IPS-11a (cell line): ENCODE measurements around the gene SLC11A2.
"Not testable (repeated sequence)": the region's sequence is repeated elsewhere in the genome, so short reads cannot be mapped to it uniquely, and the experiment has no call there.

ENCODE experiments used
- H3K4me3 ChIP-seq: one replicate; pipeline ENCODE4 v1.5.1; 2013; ENCODE audit warnings: low read depth, low read length, control low read depth

SLC11A2 gene

GRCh38 chr12:51027342-51027835 is 1.2 kb upstream of the SLC11A2 start:
- H3K4me3 ChIP-seq = no peak overlapping the region

GRCh38 chr12:51025338-51025835 is 797 bp downstream of the SLC11A2 start:
- H3K4me3 ChIP-seq = peak overlapping the region; percentile 85

GRCh38 chr12:51023625-51024382 is 2.4 kb downstream of the SLC11A2 start:
- no peak overlapping the region for H3K4me3 ChIP-seq

- H3K4me3 ChIP-seq = no peak overlapping the region
These were observed 4.5 kb downstream of the SLC11A2 start for GRCh38 chr12:51021694-51022093.

GRCh38 chr12:51020448-51021182 is 5.6 kb downstream of the SLC11A2 start:
- no peak overlapping the region for H3K4me3 ChIP-seq

- H3K4me3 ChIP-seq = no peak overlapping the region
These were observed 6.3 kb downstream of the SLC11A2 start for GRCh38 chr12:51019927-51020326.

GRCh38 chr12:51018956-51019355 is 7.2 kb downstream of the SLC11A2 start:
- no peak overlapping the region for H3K4me3 ChIP-seq

- no peak overlapping the region for H3K4me3 ChIP-seq
These were observed 8.7 kb downstream of the SLC11A2 start for GRCh38 chr12:51017452-51017851.

- not testable (repeated sequence) for H3K4me3 ChIP-seq
These were observed 11.7 kb downstream of the SLC11A2 start for GRCh38 chr12:51014467-51014866.

GRCh38 chr12:51013441-51013840 is 12.7 kb downstream of the SLC11A2 start:
- H3K4me3 ChIP-seq = no peak overlapping the region

- H3K4me3 ChIP-seq = no peak overlapping the region
These were observed 13.5 kb downstream of the SLC11A2 start for GRCh38 chr12:51012570-51013236.

- no peak overlapping the region for H3K4me3 ChIP-seq
These were observed 14.2 kb downstream of the SLC11A2 start for GRCh38 chr12:51011955-51012354.

- H3K4me3 ChIP-seq = no peak overlapping the region
These were observed 17.1 kb downstream of the SLC11A2 start for GRCh38 chr12:51009056-51009440.

- no peak overlapping the region for H3K4me3 ChIP-seq
These were observed 17.7 kb downstream of the SLC11A2 start for GRCh38 chr12:51008329-51009055.

GRCh38 chr12:51005671-51006070 is 20.5 kb downstream of the SLC11A2 start:
- H3K4me3 ChIP-seq = no peak overlapping the region

- H3K4me3 ChIP-seq = no peak overlapping the region
These were observed 21.2 kb downstream of the SLC11A2 start for GRCh38 chr12:51005030-51005429.

- no peak overlapping the region for H3K4me3 ChIP-seq
These were observed 21.7 kb downstream of the SLC11A2 start for GRCh38 chr12:51004504-51004903.

GRCh38 chr12:51001799-51002198 is 24.4 kb downstream of the SLC11A2 start:
- no peak overlapping the region for H3K4me3 ChIP-seq

- H3K4me3 ChIP-seq = no peak overlapping the region
These were observed 25.9 kb downstream of the SLC11A2 start for GRCh38 chr12:51000245-51000644.

- no peak overlapping the region for H3K4me3 ChIP-seq
These were observed 27.1 kb downstream of the SLC11A2 start for GRCh38 chr12:50999093-50999492.

- no peak overlapping the region for H3K4me3 ChIP-seq
These were observed 33.4 kb downstream of the SLC11A2 start for GRCh38 chr12:50992819-50993218.
